Endothelial cell of umbilical vein (primary cell): Measurements from ENCODE around the gene ABCC11. TPM values are rescaled to one million over a fixed set of nuclear protein-coding genes. Genes with fewer than 3 reads are reported as not detected.
"Not testable (repeated sequence)": the region's sequence is repeated elsewhere in the genome, so short reads cannot be mapped to it uniquely, and the experiment has no call there.

Experiments
- BruUV-seq: library from RNA; stranded (reverse); fragments of 400-500 nt; replicated peaks from 2 replicates; lab custom pipeline; 2021; lab: Mats Ljungman, UMichigan
- CTCF ChIA-PET: fragments of 300-600, 350-600 bp; sonication (Branson Sonifier 250); formaldehyde crosslinking; loops from one replicate; lab custom pipeline; 2021; ENCODE audit warnings: antibody characterized with exemption, inconsistent platforms; lab: Charles Lee
- POLR2A ChIA-PET: fragments of 300-600, 350-600 bp; sonication (Branson Sonifier 250); formaldehyde crosslinking; loops from one replicate; lab custom pipeline; 2021; ENCODE audit warnings: antibody characterized with exemption, inconsistent platforms; lab: Charles Lee
- DNase-seq: peaks from one replicate; pipeline ENCODE4 v3.0.0-alpha.2; 2011; ENCODE audit warnings: low read depth, low spot score
- FAIRE-seq: peaks from 2 replicates; lab custom pipeline; 2011; peaks lifted over from hg19 to GRCh38; lab: Jason Lieb, UNC
- H2AFZ ChIP-seq: 2 replicates; pipeline ENCODE4 v1.6.0; 2012; ENCODE audit warnings: low read depth, low read length, control low read depth, inconsistent platforms
- H3K27ac ChIP-seq: 2 replicates; pipeline ENCODE4 v1.5.1; 2011; ENCODE audit warnings: low read depth, mild to moderate bottlenecking, control low read depth, low read length, moderate library complexity; ENCODE audit not compliant: insufficient read depth
- H3K27me3 ChIP-seq, 2 experiments: 2 replicates each; pipeline versions ENCODE4 v1.6.0 to v1.6.1; 2011; ENCODE audit warnings: low read length in 2 of 2, mixed read lengths in 1 of 2; ENCODE audit not compliant: control insufficient read depth in 2 of 2, insufficient read depth in 2 of 2
- H3K36me3 ChIP-seq, 2 experiments: 2 replicates in 1 of 2; 3 replicates in 1 of 2; pipeline ENCODE4 v1.5.1; 2011; ENCODE audit warnings: low read length in 2 of 2, mild to moderate bottlenecking in 1 of 2, moderate library complexity in 1 of 2; ENCODE audit not compliant: control insufficient read depth in 2 of 2, insufficient read depth in 2 of 2; ENCODE audit errors: extremely low read depth in 1 of 2
- H3K4me1 ChIP-seq: 3 replicates; pipeline ENCODE4 v1.5.1; 2011; ENCODE audit warnings: mild to moderate bottlenecking, low read length; ENCODE audit not compliant: control insufficient read depth, insufficient read depth; ENCODE audit errors: extremely low read depth
- H3K4me2 ChIP-seq: 2 replicates; pipeline ENCODE4 v1.6.1; 2011; ENCODE audit warnings: low read length, control low read depth, mixed read lengths; ENCODE audit not compliant: insufficient read depth
- H3K4me3 ChIP-seq, 3 experiments: fragments of 200-600 bp in 1 of 3; sonication (generic), shearing (Covaris generic) in 1 of 3; replicated peaks in 1 of 3; 2 replicates each; pipeline ENCODE4 v1.5.1; 2011 to 2016; ENCODE audit warnings: control low read depth in 3 of 3, low read length in 3 of 3, mild to moderate bottlenecking in 2 of 3, inconsistent platforms in 1 of 3, low read depth in 1 of 3, moderate library complexity in 1 of 3; ENCODE audit not compliant: insufficient read depth in 1 of 3
- H3K79me2 ChIP-seq: 2 replicates; pipeline ENCODE4 v1.6.0; 2012; ENCODE audit warnings: low read length, inconsistent platforms; ENCODE audit not compliant: control insufficient read depth, insufficient read depth
- H3K9ac ChIP-seq: replicated peaks from 2 replicates; pipeline ENCODE3; 2011; ENCODE audit warnings: low read length, control low read depth; ENCODE audit not compliant: insufficient read depth; ENCODE audit errors: extremely low read depth
- H3K9me1 ChIP-seq: replicated peaks from 3 replicates; pipeline ENCODE4 v1.6.0; 2011; ENCODE audit warnings: mild to moderate bottlenecking, low read length; ENCODE audit not compliant: control insufficient read depth, insufficient read depth; ENCODE audit errors: extremely low read depth
- H3K9me3 ChIP-seq: replicated peaks from 2 replicates; pipeline ENCODE4 v1.5.1; 2012; ENCODE audit warnings: low read length, inconsistent platforms; ENCODE audit not compliant: control insufficient read depth, insufficient read depth
- H4K20me1 ChIP-seq: replicated peaks from 2 replicates; pipeline ENCODE3; 2011; ENCODE audit warnings: mild to moderate bottlenecking, low read length; ENCODE audit not compliant: control insufficient read depth, insufficient read depth; ENCODE audit errors: extremely low read depth
- POLR2A ChIP-seq: IDR thresholded peaks from 2 replicates; pipeline ENCODE4 v1.6.1; 2012; ENCODE audit warnings: low read depth, mild to moderate bottlenecking, control low read depth, low read length
- POLR2AphosphoS5 ChIP-seq: IDR thresholded peaks from 2 replicates; pipeline ENCODE4 v1.6.1; 2012; ENCODE audit warnings: low read depth, mild to moderate bottlenecking, control low read depth, low read length, moderate library complexity; ENCODE audit not compliant: insufficient read depth
- dilution Hi-C: fragments of 300-500 bp; cut with MboI; formaldehyde crosslinking; loops from one replicate; pipeline ENCODE4 v1.15.0; 2019; ENCODE audit warnings: low sequenced_read_pairs; ENCODE audit not compliant: extremely low pct_ligation_motif_present
- intact Hi-C: fragments of 100-400 bp; cut with micrococcal nuclease; formaldehyde crosslinking; loops from one replicate; pipeline ENCODE4 v1.10.0; 2022
- polyA plus RNA-seq, 4 experiments: library from polyadenylated mRNA; depleted of rRNA in 3 of 4; stranded (reverse) in 3 of 4; unstranded in 1 of 4; fragments of >200 nt; gene quantifications; 2 replicates each; pipeline versions ENCODE4 v1.2.1 to v1.2.3, GENCODE V29; 2011 to 2012; ENCODE audit warnings: missing spikeins in 1 of 4
- total RNA-seq: library from RNA; stranded (reverse); gene quantifications from 2 replicates; pipeline ENCODE4 v1.2.3, GENCODE V29; 2021

Gene ABCC11
- total and polyA plus RNA-seq, 2 donors (not counting 3 experiments of a cell fraction or from before 2014, with no cell fraction given): 0.08 TPM; not detected in 1

DNA sequence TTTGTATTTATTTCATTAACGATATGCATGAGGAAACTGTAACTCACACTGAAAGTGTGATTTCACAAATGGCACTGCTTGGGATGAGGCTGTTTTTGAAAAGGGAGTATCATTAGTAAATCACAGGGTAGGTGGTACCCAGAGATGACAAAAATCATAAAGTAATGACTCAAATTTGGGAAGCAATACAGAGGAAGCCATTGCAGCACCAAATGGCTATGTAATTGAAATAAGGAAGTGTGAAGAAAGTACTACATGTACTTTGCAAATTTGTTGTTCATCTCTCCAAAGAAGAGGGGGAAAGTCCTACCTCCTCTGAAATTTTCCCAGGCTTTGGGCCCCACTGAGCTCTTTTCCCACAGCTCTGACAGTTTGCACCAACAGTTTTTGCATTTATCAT, 79.3 kb downstream of the ABCC11 start:
- H2AFZ ChIP-seq: no peak overlapping the region
- peaks cover 2% of the 10 kb centered on the region for H3K4me1 ChIP-seq
- ChIA-PET CTCF (no interaction called here), POLR2A (no interaction called here)
- no peaks in the 10 kb centered on the region for H3K27me3 ChIP-seq
- no peaks in the 10 kb centered on the region for H3K9me3 ChIP-seq
- intact Hi-C loops (loop anchor here (5.0 to 10.0 kb wide), 3 partner anchors 464 to 1543 kb away; partner anchors contain the start of genes DNAJA2 and SHCBP1), dilution Hi-C loops (no loop called here)
- no peak overlapping the region for H3K4me2 ChIP-seq
- TF ChIP-seq POLR2A (no peak), POLR2AphosphoS5 (no peak)
- FAIRE-seq (no peak), DNase-seq (no peak)
- H3K27ac ChIP-seq: no peak overlapping the region
- no peak overlapping the region for H3K4me3 ChIP-seq
- BruUV-seq: no TSS peak
- H3K9me1 ChIP-seq: no peaks in the 10 kb centered on the region
- H3K9ac ChIP-seq: no peak overlapping the region
- no peaks in the 10 kb centered on the region for H4K20me1 ChIP-seq
- no peaks in the 10 kb centered on the region for H3K79me2 ChIP-seq
- H3K36me3 ChIP-seq: no peaks in the 10 kb centered on the region

DNA sequence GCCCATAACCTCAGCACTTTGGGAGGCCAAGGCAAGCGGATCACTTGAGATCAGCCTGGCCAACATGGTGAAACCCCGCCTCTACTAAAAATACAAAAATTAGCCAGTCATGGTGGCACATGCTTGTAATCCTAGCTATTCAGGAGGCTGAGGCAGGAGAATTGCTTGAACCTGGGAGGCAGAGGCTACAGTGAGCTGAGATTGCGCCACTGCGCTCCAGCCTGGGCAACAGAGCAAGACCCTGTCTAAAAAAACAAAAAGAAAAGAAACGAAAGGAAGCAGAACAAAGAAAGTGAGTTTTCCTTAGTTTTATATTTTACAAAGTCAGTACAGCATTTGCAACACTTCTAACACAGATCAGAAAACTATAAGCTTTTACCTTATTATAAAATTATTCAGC, 80.7 kb downstream of the ABCC11 start:
- H3K27me3 ChIP-seq, DNase-seq, H3K27ac ChIP-seq, H3K9ac ChIP-seq, H3K4me1 ChIP-seq, H3K9me1 ChIP-seq, H3K36me3 ChIP-seq, dilution Hi-C loops, POLR2A ChIA-PET, FAIRE-seq, H2AFZ ChIP-seq, H3K4me3 ChIP-seq, H3K4me2 ChIP-seq, BruUV-seq, H4K20me1 ChIP-seq, H3K9me3 ChIP-seq, H3K79me2 ChIP-seq: not testable (repeated sequence)
- CTCF ChIA-PET: interaction anchor here (0.9 to 4.2 kb wide), 8 partner anchors 9 to 1309 kb away, joined by 3 to 127 read pairs (median 6); partner anchors contain the start of gene NETO2
- intact Hi-C loops: loop anchor here (5.0 to 10.0 kb wide), 3 partner anchors 466 to 1542 kb away; partner anchors contain the start of genes DNAJA2 and SHCBP1
